GM21786 (cell line): ENCODE results near the gene SFPQ.
"Not testable (repeated sequence)": the region's sequence is repeated elsewhere in the genome, so short reads cannot be mapped to it uniquely, and the experiment has no call there.

ENCODE experiments used
- ATAC-seq: cut with Tn5 transposase; IDR thresholded peaks from one replicate; pipeline ENCODE4 v1.9.1; 2021; ENCODE audit not compliant: unreplicated experiment

The SFPQ gene

DNA sequence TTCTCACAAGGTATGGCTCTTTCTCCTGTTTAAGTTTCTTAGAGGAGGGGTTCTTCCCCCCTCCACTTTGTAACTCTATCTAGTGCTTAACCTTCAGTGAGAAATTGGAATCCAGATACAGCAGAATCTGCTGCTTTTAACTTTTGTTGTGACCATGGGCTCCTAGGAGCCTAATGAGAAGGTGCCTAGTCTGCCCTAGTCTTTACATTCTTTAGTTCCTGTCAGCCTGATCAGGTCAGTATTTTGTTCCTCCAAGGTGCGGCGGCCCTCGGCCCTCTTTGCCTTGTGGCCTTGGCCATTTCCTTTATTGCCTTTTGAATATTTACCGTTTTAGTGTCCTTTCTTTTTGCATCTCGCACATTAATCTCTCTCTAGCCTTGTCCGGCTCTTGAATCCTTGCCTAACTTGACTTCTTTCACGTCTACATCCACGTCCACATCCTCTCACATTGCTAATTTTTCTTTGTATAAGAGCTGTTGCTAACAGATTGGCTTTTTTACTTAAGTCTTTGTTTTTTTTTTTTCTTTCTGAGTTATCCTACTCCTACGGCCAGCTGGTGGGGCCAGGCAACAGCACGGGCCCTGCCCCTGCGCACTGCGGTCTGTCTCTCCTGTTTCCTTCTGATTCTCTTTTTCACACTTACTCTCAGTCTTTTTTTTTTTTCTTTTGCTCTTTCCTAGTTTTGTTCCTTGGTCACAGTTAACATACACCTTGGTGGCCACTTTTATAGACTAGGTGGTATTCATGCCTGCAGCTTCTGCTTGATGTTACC is 49.0 kb downstream of the SFPQ start:
- no peak for ATAC-seq

GRCh38 chr1:35142728-35143127 is 50.2 kb downstream of the SFPQ start:
- not testable (repeated sequence) for ATAC-seq

- ATAC-seq, result not testable (repeated sequence)
Observed at GRCh38 chr1:35142294-35142693, 50.7 kb downstream of the SFPQ start.

GRCh38 chr1:35137590-35137989 is 55.4 kb downstream of the SFPQ start:
- ATAC-seq, result not testable (repeated sequence)

GRCh38 chr1:35136780-35137179 is 56.2 kb downstream of the SFPQ start:
- no peak for ATAC-seq
